Measurements from ENCODE around the gene LTA4H. TPM values are rescaled to one million over a fixed set of nuclear protein-coding genes. Genes with fewer than 3 reads are reported as not detected.

The LTA4H gene
- total and polyA plus RNA-seq, 4 donors = 59.7 to 93.3 (median 60.8) TPM

GRCh38 chr12:96036765-96037455, 1.5 kb upstream of the LTA4H start:
- WGBS (ENCODE audit: insufficient coverage) = 96% methylated on average over 3 of the region's 8 CpGs
- H3K27ac ChIP-seq (ENCODE audit: low read depth, low read length) = no peak overlapping the region

GRCh38 chr12:96034621-96035282, 635 bp downstream of the LTA4H start:
- H3K36me3 ChIP-seq (ENCODE audit: control insufficient read depth, insufficient read depth, low read length) = no peaks in the 10 kb centered on the region
- WGBS (ENCODE audit: insufficient coverage) = 1% methylated on average over 25 of the region's 25 CpGs
- peak in 5 of 6 donors; percentile 12 to 55 (median 44) for DNase-seq (ENCODE audit: low read depth in 4 of 6, low spot score in 6 of 6)
- peaks cover 5% of the 10 kb centered on the region for H3K4me1 ChIP-seq (ENCODE audit: control insufficient read depth, insufficient read depth, low read length)
- H3K27me3 ChIP-seq (ENCODE audit: control insufficient read depth, insufficient read depth, low read length) = no peaks in the 10 kb centered on the region
- H3K4me3 ChIP-seq (ENCODE audit: low read depth, low read length) = peak overlapping the region; percentile 95
- H3K27ac ChIP-seq (ENCODE audit: low read depth, low read length) = peak overlapping the region; percentile 95
- H3K9me3 ChIP-seq (ENCODE audit: control insufficient read depth, insufficient read depth, low read length) = no peaks in the 10 kb centered on the region

More at GRCh38 chr12:96036765-96037455, 1.5 kb upstream of the LTA4H start:
- Histone ChIP-seq H3K4me3 (ENCODE audit: low read depth, low read length) (no peak overlapping the region), H3K4me1 (ENCODE audit: control insufficient read depth, insufficient read depth, low read length) (peaks cover 5% of the 10 kb centered on the region), H3K9me3 (ENCODE audit: control insufficient read depth, insufficient read depth, low read length) (no peaks in the 10 kb centered on the region), H3K27me3 (ENCODE audit: control insufficient read depth, insufficient read depth, low read length) (no peaks in the 10 kb centered on the region), H3K36me3 (ENCODE audit: control insufficient read depth, insufficient read depth, low read length) (no peaks in the 10 kb centered on the region)
- DNase-seq (ENCODE audit: low read depth in 4 of 6, low spot score in 6 of 6) = no peak

GRCh38 chr12:96033549-96034389, 1.6 kb downstream of the LTA4H start:
- Histone ChIP-seq H3K27me3 (ENCODE audit: control insufficient read depth, insufficient read depth, low read length) (no peaks in the 10 kb centered on the region), H3K4me1 (ENCODE audit: control insufficient read depth, insufficient read depth, low read length) (peaks cover 5% of the 10 kb centered on the region), H3K9me3 (ENCODE audit: control insufficient read depth, insufficient read depth, low read length) (no peaks in the 10 kb centered on the region), H3K27ac (ENCODE audit: low read depth, low read length) (no peak overlapping the region), H3K36me3 (ENCODE audit: control insufficient read depth, insufficient read depth, low read length) (no peaks in the 10 kb centered on the region), H3K4me3 (ENCODE audit: low read depth, low read length) (peak overlapping the region; percentile 95)
- WGBS (ENCODE audit: insufficient coverage) = 0% methylated on average over 1 of the region's 7 CpGs
- DNase-seq (ENCODE audit: low read depth in 4 of 6, low spot score in 6 of 6) = no peak

GRCh38 chr12:96029826-96030225, 5.6 kb downstream of the LTA4H start:
- no peak overlapping the region for H3K4me3 ChIP-seq (ENCODE audit: low read depth, low read length)
- H3K9me3 ChIP-seq (ENCODE audit: control insufficient read depth, insufficient read depth, low read length) = no peaks in the 10 kb centered on the region
- H3K27ac ChIP-seq (ENCODE audit: low read depth, low read length) = no peak overlapping the region
- WGBS (ENCODE audit: insufficient coverage) = 82% methylated on average over 2 of the region's 2 CpGs
- H3K4me1 ChIP-seq (ENCODE audit: control insufficient read depth, insufficient read depth, low read length) = peaks cover 5% of the 10 kb centered on the region
- peaks cover 9% of the 10 kb centered on the region for H3K36me3 ChIP-seq (ENCODE audit: control insufficient read depth, insufficient read depth, low read length)
- H3K27me3 ChIP-seq (ENCODE audit: control insufficient read depth, insufficient read depth, low read length) = no peaks in the 10 kb centered on the region
- no peak for DNase-seq (ENCODE audit: low read depth in 4 of 6, low spot score in 6 of 6)

GRCh38 chr12:96028538-96028937, 6.8 kb downstream of the LTA4H start:
- Histone ChIP-seq H3K4me3 (ENCODE audit: low read depth, low read length) (no peak overlapping the region), H3K4me1 (ENCODE audit: control insufficient read depth, insufficient read depth, low read length) (no peaks in the 10 kb centered on the region), H3K27me3 (ENCODE audit: control insufficient read depth, insufficient read depth, low read length) (no peaks in the 10 kb centered on the region), H3K9me3 (ENCODE audit: control insufficient read depth, insufficient read depth, low read length) (no peaks in the 10 kb centered on the region), H3K27ac (ENCODE audit: low read depth, low read length) (no peak overlapping the region), H3K36me3 (ENCODE audit: control insufficient read depth, insufficient read depth, low read length) (peaks cover 14% of the 10 kb centered on the region)
- DNase-seq (ENCODE audit: low read depth in 4 of 6, low spot score in 6 of 6) = no peak
- no CpG with 5 or more reads among the region's 1 CpG for WGBS (ENCODE audit: insufficient coverage)

- WGBS (ENCODE audit: insufficient coverage) = no CpG with 5 or more reads among the region's 1 CpG
- Histone ChIP-seq H3K36me3 (ENCODE audit: control insufficient read depth, insufficient read depth, low read length) (peaks cover 23% of the 10 kb centered on the region), H3K4me3 (ENCODE audit: low read depth, low read length) (no peak overlapping the region), H3K27me3 (ENCODE audit: control insufficient read depth, insufficient read depth, low read length) (no peaks in the 10 kb centered on the region), H3K4me1 (ENCODE audit: control insufficient read depth, insufficient read depth, low read length) (no peaks in the 10 kb centered on the region), H3K27ac (ENCODE audit: low read depth, low read length) (no peak overlapping the region), H3K9me3 (ENCODE audit: control insufficient read depth, insufficient read depth, low read length) (no peaks in the 10 kb centered on the region)
- no peak for DNase-seq (ENCODE audit: low read depth in 4 of 6, low spot score in 6 of 6)
Measured at GRCh38 chr12:96026331-96026730, 9.1 kb downstream of the LTA4H start.

- no peak for DNase-seq (ENCODE audit: low read depth in 4 of 6, low spot score in 6 of 6)
- Histone ChIP-seq H3K9me3 (ENCODE audit: control insufficient read depth, insufficient read depth, low read length) (no peaks in the 10 kb centered on the region), H3K27ac (ENCODE audit: low read depth, low read length) (no peak overlapping the region), H3K4me3 (ENCODE audit: low read depth, low read length) (no peak overlapping the region), H3K36me3 (ENCODE audit: control insufficient read depth, insufficient read depth, low read length) (peaks cover 23% of the 10 kb centered on the region), H3K27me3 (ENCODE audit: control insufficient read depth, insufficient read depth, low read length) (no peaks in the 10 kb centered on the region), H3K4me1 (ENCODE audit: control insufficient read depth, insufficient read depth, low read length) (no peaks in the 10 kb centered on the region)
- 100% methylated on average over 3 of the region's 4 CpGs for WGBS (ENCODE audit: insufficient coverage)
Measured at GRCh38 chr12:96025518-96025917, 9.9 kb downstream of the LTA4H start.

- WGBS (ENCODE audit: insufficient coverage) = 100% methylated on average over 1 of the region's 3 CpGs
Measured at GRCh38 chr12:96020314-96021003, 14.9 kb downstream of the LTA4H start.

GRCh38 chr12:96015672-96016071, 19.7 kb downstream of the LTA4H start:
- Histone ChIP-seq H3K27me3 (ENCODE audit: control insufficient read depth, insufficient read depth, low read length) (no peaks in the 10 kb centered on the region), H3K9me3 (ENCODE audit: control insufficient read depth, insufficient read depth, low read length) (no peaks in the 10 kb centered on the region), H3K4me3 (ENCODE audit: low read depth, low read length) (no peak overlapping the region), H3K27ac (ENCODE audit: low read depth, low read length) (no peak overlapping the region), H3K4me1 (ENCODE audit: control insufficient read depth, insufficient read depth, low read length) (no peaks in the 10 kb centered on the region), H3K36me3 (ENCODE audit: control insufficient read depth, insufficient read depth, low read length) (peaks cover 19% of the 10 kb centered on the region)
- DNase-seq (ENCODE audit: low read depth in 4 of 6, low spot score in 6 of 6) = peak in 2 of 6 donors; percentile 49 to 73
- 78% methylated on average over 3 of the region's 5 CpGs for WGBS (ENCODE audit: insufficient coverage)

More at GRCh38 chr12:96020314-96021003, 14.9 kb downstream of the LTA4H start:
- Histone ChIP-seq H3K36me3 (ENCODE audit: control insufficient read depth, insufficient read depth, low read length) (peaks cover 31% of the 10 kb centered on the region), H3K4me3 (ENCODE audit: low read depth, low read length) (no peak overlapping the region), H3K9me3 (ENCODE audit: control insufficient read depth, insufficient read depth, low read length) (no peaks in the 10 kb centered on the region), H3K27ac (ENCODE audit: low read depth, low read length) (no peak overlapping the region), H3K4me1 (ENCODE audit: control insufficient read depth, insufficient read depth, low read length) (no peaks in the 10 kb centered on the region), H3K27me3 (ENCODE audit: control insufficient read depth, insufficient read depth, low read length) (no peaks in the 10 kb centered on the region)
- DNase-seq (ENCODE audit: low read depth in 4 of 6, low spot score in 6 of 6) = no peak
